HG02852 (cell line): Measurements from ENCODE around the gene VDR.

Source experiments
- ATAC-seq: cut with Tn5 transposase; IDR thresholded peaks from one replicate; pipeline ENCODE4 v1.9.1; 2021; ENCODE audit warnings: mild to moderate bottlenecking, moderate library complexity; ENCODE audit not compliant: unreplicated experiment

Gene VDR

DNA sequence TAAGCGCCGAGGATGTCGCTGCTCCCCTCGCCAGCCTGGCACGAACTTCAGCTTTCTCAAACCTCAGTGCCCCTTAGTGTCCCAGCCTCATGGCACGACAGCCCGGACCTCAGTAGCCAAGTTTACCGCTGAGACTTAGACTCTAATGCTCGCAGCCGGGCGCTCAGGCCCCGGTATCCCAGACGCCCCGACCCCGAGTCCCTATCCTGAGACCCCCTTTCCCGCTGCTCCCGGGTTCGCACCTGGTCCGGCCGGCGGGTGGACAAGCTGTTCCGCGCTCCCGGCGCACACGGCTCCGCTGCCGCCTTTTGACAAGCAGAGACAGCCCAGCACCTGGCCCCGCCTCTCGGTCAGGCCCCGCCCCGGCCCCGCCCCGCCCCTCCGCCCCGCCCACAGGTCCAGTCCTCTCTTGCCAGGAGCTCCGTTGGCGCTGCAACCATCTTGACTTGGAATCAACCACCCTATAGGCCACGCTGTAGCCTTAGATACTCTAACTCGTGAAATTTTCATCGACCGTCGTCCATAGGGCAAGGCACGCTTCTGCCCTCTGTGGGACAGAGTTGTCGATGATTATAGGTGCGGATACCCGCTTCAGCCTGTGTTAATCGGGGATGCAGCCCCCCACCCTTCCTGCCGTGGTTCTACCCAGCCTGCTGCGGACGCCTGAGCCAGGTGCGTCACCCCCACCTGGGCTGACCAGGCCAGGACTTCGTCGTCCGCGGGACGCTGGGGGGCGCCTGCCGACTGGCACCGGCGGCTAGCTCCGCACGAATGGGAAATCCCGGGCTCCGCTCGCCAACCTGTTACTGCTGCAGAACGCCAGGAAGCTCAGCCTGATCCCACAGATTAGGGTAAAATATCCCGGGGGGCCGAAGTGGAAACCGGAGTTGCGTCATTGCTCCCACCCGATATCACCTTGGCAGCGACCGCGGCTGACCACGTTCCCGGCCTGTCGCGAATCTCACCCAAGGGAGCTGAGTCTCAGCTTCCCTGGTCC is at the start of gene VDR:
Gene VDR (minus strand): TSS at position 282 of the 997 bp plus-strand sequence. CDS start 25,881 bp downstream, outside the sequence.
- peak; percentile 68 for ATAC-seq

DNA sequence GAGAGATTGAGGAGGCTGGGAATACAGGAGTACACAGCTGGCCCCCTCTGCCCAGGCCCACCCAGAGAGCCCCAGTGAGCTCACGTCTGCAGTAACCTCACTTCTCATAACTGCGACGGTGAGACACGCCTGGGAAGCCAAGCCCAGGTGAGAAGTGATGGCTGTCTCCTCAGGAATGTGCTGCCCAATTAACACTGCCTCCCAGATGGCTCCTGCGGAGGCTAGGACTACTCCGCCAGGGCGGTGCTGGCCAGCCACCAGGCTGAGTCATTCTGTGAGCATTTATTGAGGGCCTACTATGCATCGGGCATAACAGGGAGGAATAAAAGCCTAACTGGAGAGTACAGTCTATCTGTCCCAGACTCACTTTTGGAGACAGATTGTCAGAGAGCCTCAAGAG is 49.3 kb upstream of the VDR start:
- no peak for ATAC-seq

DNA sequence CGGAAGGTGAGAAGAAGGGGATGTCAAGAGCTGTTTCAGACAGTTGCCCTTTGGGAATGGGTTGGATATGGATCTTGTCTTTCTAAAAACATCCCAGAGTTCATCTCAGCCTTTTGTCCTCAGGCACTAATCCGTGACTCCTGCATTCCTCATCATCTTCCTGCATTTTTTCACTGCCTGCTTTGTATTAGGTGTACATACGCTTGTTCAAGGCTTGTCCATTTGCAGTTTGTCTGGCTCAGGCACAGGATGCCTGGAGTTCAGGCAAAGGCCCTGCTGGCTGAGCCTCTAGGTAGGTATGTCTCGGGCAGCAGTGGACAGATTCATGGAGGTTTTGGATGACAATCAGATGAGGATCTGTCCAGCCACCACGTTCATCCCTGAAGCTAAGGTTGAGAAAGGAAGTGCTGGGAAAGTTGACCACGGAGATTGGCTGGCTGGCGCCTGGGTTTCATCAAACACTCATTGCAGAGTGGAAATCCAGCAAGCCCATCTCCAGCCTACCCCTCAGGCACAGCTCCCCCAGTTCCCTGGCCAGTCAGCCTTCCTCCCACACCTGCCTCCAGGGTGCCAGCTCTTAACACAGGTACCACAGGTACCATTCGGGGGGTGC is 46.2 kb upstream of the VDR start:
- no peak for ATAC-seq

DNA sequence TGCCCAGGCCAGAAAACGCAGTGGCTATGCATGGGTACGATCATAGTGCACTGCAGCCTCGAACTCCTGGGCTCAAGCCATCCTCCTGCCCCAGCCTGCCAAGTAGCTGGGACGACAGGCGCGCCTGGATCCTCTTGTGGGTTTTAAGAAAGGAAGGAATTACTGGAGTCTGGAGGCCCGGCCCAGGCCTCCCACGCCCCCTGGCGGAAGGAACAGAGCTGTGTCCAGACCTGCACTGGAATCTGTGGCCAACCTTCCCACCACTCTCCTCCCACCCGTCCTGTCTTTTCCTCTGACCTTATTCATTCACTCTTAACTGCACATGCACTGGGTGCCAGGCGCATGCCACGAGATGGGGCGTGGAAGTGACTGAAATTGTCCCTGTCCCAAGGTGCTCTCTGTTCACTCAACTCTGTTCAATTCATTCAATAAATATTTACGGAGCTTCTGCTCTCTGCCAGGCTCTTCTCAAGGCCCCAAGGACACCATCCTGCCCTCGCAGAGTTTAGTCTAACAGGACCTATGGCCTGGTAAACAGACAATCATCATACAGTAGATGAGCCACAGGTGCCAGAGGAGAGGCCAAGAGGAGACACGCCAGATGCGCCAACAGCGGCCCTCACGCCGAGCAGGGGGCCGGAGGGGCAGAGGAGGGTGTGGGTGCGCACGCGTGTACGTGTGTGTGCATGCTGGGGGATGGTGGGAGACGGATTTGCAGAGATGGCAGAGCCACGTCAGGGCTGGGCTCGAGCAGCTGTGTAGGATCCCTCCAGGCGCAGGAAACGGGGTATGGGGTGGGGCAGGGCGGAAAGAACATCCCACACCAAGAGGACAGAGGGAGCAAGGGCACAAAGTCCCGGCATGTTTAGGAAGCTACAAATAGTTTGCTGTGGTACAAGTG is 44.9 kb upstream of the VDR start:
- ATAC-seq = peak; percentile 55

DNA sequence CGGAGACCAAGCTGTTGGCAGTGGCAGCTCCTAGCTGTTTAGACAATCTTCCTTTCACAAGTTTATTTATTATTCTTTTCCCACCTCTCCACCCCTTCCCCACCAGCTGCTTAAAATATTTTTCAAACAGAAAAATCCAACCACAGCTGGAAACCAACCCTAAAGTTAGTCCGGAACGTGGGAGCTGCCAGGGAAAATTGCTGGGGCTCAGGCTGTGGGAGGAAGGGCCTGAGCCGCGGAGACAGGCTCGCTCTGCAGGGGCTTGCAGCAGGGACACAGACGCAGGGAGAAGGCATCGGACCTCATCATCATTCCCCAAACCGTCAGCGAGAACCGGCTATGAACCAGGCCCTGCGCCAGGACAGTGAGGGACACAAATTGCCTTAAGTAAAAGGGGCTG is 42.5 kb upstream of the VDR start:
- no peak for ATAC-seq

DNA sequence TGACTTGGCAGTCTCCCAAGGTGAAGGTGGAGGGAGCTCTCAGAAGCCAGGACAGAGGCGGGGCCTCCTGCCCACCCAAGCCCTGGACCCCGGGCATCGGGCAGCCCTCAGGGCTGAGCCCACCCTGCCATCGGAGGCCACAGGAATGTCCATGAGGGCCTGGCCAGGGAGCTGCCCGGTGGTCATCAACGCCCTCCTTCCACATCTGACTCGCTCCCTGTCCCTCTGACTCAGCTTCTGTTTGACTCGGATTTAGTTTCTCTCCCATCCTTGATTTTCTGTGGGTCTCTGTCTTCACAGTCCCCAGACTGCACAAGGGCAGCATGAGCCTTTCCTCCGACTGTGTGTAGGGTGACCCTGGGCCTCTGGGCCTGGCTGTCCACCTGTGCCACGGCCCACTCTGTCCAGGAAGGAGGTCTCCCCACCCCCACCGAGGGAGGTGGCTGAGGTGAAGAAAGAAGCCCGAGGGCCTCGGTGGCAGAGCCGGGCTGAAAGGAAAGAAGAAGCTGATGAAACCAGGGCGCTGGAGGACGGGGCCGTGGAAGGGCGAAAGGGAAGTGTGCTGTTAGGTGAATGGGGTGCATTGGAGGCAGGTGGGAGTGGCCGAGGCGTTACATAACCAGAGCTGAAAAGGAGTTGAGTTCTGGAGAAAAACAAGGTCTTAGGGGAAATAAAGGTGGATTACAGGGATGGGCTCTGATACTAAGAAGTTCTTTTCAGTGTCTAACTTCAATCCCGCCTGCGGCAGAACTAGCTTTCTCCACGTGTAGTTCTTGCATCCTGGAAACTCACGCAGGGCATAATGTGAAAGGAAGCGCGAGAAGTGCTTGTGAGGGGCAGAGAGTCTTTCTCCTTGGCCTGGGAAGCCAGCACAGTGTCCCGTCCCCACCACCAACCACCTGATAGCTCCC is 41.9 kb upstream of the VDR start:
- no peak for ATAC-seq

DNA sequence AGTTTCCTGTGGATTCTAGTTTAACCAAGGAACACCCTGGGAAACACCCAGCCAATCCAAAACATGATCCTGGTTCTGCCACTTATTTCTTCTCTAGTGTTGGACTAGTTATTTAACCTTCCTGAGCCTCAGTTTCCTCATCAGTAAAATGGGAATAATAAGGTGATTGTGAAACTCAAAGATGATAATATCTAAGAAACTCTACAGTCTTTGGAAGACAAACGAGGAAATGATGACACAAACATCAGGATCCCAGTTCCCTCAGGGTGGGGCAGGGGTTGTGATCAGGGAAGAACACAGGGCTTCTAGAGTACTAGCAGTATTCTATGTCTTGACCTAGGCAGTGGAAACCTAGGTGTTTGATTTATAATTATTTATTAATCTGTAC is 40.5 kb upstream of the VDR start:
- ATAC-seq = no peak

DNA sequence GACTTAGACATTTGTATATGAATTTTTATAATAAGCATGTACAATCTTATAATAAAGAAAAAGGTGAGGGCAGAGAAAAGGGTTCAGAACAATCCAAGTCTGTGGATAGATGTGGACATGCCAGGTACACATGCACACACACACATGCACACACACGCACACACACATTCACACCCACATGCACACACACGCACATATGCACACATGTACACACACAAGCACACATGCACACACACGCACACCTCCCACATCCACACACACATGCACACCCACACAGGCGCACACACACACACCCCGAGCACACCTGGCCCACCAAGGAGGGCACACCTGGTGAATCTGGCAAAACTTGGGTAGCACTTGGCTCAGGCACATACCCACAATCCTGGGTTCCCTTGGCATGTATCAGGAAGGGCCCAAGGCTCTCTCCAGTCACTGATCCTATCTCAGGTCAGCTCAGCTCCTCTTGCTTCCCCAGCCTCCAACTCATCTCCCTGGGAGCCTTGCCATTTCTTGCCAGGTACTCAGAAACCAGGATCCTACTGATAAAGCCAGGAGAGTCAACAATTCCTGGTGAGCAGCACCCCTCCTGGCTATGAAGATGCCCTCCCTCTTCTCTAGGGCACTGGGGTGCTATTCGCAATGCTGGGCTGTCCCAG is 40.0 kb upstream of the VDR start:
- ATAC-seq = no peak

DNA sequence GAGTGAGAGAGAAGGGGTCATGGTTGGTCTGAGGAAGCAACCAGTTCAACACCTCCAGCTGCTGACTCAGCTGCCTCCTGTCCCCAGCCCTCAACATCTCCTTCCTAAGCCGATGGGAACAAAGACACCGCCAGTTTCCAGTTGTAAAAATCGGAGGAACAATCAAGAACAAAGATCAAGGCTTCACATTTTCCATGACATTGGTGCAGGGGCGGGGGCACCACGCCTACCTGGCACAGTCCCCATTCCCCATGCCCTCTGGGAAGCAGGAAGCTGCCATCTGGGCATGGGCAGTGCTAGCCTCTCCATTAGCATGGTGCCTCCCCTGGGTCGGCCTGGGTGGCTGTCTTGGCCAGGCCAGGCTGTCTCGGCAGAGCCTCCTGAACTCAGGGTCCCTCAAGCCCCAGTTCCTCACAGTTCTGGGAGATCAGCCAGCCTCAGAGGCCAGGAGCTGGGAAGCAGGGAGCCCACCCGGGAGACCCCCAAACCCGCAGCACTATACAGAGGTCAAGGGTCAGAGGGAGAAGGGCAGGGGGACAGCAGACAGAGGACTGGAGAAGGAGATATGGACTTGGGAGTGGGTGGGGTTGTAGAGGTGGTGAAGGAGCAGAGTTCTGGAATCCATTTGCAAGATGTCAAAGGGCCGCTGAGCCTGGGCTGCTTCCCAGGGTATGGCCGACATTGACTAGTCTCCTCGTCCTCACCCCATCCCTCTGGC is 39.0 kb upstream of the VDR start:
- ATAC-seq = no peak

DNA sequence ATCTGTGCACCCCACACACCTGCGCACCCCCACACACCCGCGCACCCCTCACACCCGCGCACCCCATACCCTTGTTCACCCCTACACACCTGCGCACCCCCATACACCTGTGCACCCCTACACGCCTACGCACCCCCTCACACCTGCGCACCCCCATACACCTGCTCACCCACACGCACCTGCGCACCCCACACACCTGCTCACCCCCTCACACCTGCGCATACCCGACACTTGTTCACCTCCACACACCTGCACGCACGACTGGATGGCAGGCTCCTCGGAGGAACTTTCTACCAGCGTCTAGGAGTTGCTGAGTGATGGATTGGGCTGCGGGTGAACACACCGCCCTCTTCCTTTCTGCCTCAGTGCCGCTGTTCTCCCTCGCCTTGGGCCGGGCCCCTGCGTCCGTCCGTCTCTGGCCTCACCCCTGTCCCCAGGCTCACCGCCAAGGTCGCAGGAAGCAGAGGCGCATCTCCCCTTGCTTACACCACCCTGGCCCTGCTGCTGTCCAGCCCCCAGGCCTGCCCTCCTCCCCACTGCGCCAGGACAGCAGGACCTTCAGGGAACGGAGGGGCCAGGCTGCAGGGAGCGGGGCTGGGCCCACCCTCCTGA is 37.9 kb upstream of the VDR start:
- no peak for ATAC-seq

DNA sequence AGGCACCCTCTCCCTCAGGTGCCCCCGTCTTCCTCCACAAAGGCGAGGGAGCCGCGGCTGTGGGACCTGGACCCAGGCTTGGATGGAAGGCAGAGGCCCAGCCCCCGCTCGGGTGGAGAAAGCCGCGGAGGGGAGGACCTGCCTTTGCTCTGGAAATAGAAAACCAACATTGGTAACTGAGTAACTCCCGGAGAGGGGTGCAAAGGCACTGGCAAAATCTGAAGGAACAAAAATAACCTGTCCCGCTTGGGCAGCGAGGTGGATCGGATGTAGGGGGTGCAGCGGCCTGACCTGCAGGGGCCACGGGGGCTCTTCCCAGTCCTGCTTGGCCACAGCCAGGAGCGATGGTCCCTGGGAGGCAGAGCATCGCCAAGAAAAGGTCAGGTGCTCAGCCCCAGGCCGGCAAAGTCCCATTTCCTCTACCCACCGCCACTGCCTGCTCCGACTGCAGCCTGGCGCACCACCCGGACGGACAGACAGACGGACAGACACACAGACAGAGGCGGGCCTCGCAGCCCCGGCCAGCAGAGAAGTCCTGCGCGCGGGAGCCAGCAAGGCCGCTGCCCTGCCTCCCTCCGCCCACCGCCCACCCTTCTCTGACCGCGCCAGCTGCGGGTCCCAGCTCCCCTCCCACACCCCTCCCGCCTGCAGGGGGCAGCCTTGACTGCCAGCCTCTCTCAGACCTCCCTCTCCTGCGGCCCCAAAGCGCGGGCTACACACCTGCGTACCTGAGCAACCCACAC is 37.2 kb upstream of the VDR start:
- ATAC-seq = no peak

DNA sequence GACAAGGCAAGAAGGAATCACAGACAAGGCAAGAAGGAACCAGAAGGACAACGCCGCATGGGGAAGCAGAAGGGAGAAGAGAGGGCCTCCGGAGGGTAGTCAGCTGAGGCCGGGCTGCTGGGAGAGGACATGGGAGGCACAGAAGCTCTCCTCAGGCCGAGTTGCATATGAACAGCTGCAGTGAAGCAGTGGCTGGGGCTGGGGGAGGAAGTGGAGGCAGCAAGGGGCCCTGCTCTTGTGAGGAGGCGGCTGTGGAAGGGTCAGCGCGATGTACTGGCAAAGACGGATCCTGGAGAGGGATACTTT is 36.6 kb upstream of the VDR start:
- ATAC-seq = no peak

DNA sequence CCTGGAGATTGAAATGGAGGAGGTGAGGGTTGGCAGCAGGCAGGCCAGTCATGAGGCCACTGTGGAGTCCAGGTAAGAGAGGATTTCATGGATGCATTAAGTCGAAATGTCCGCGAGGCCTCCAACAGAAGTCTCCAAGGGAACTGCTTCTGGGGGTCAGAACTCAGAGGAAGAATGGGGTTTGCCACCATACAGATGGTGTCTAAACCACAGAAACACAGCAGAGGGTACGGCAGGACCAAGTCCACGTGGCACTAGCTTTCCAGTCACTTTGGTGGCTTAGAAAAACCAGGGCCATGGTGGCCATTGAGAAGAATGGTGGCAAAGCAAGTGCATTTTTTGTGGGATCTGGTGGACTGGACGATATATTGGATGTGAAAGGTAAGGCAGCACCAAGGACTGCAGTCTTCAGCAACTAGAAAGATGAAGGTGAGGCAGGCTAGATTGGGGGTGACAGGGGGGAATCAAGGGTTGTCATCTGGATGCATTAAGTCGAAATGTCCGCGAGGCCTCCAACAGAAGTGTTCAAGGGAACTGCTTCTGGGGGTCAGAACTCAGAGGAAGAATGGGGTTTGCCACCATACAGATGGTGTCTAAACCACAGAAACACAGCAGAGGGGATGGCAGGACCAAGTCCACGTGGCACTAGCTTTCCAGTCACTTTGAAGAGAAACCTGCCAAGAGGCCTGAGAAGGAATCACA is 36.1 kb upstream of the VDR start:
- ATAC-seq = no peak

DNA sequence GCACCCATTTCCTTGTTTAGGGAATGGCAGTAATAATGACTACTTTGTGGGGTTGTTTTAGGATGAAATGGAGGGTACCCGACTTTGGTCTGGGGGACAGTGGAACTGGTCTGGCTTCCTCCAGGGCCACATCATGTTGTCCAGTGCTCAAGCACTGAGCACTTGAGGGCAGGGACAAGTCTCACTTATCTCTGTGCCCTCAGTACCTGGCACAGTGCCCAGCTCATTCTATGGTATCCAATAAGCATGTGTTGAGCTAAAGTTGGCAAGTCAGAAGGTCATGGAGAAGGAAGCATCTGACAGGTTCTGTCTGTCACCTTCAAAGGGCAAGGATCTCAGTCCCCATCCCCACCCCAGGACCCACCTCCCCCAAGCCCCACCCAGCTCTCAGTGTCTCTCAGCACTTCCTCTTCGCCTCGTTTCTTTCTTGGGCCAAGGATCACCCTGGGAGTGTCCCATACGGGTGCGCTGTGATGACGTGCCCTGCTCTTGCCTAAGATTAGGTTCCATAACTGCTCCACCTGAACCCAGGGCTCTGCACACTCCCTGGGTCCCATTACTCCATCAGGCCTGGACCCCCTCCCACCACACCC is 34.3 kb upstream of the VDR start:
- no peak for ATAC-seq

DNA sequence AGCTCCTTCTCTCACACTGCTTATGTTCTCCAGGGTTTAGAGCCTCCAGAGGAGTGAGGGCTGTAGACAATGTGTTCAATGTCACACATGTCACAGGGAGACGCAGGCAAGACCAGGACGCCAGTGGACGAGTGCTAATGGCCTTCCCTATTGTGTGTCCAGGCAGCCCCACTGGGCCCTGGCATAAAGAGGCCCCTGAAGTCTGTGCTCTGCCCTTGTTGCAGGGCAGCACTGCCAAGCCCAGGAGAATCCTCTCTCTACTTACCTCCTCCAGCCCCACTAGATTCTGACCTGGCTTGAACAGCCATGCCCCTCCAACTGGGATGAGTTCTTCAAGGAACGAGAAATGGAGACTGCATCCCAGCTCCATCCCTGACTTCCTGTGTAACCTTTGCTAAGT is 33.8 kb upstream of the VDR start:
- no peak for ATAC-seq

DNA sequence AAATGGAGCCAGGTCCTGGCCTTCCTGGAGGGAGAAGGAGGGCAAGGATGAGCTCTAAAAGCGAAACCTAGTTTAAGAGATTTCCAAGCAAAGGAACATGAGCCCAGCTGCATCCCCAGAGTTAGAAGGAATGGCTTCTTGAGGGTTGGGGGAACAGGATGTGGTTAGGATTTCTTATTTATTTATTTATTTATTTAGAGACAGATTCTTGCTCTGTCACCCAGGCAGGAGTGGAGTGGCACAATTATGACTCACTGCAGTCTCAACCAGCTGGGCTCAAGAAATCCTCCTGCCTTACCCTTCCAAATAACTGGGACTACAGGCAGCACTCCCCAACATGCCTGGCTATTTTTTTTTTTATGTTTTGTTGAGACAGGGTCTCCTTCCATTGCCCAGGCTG is 33.3 kb upstream of the VDR start:
- no peak for ATAC-seq

DNA sequence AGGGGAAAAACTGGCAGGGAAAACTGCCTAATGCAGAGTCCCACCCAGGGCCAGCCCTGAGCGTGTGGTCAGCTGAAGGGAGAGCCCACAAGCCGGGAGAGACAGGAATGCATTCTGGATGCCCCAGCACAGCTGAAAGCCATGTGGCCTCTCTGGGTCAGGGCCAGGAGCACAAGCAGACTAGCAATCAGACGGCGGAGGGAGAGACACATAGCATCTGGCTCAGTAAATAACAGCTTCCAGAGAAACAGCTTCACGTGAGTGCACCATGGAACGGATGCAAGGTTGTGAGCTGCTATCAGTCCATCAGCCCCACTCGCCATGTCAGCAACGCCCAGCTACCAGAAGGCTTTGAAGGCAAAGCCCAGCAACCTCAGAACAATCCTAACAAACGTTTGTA is 30.4 kb upstream of the VDR start:
- ATAC-seq = no peak
